Stimulated activated CD8-positive, alpha-beta memory T cell treated with anti-CD3 and anti-CD28 coated beads, Interleukin-2, amount 100 ng/mL, for 1 hour (primary cell): ENCODE data around the gene CEP20.

Experiments used
- DNase-seq, 2 donors: peaks; one replicate each; pipeline ENCODE4 v3.0.0-alpha.2; 2020; ENCODE audit warnings: low read depth in 2 of 2

Gene CEP20

GRCh38 chr16:15897834-15898254 lies 9.4 kb upstream of the CEP20 start:
- no peak for DNase-seq

GRCh38 chr16:15897121-15897780 lies 8.8 kb upstream of the CEP20 start:
- no peak for DNase-seq

GRCh38 chr16:15894571-15895374 lies 6.4 kb upstream of the CEP20 start:
- DNase-seq = no peak

GRCh38 chr16:15891508-15891907 lies 3.1 kb upstream of the CEP20 start:
- DNase-seq = no peak

- no peak for DNase-seq
Observed at GRCh38 chr16:15887283-15887682, 1.1 kb downstream of the CEP20 start.

- no peak for DNase-seq
Observed at GRCh38 chr16:15886078-15886477, 2.3 kb downstream of the CEP20 start.

GRCh38 chr16:15885560-15886001 lies 2.8 kb downstream of the CEP20 start:
- DNase-seq = no peak

GRCh38 chr16:15882563-15882962 lies 5.8 kb downstream of the CEP20 start:
- no peak for DNase-seq

GRCh38 chr16:15881794-15882379 lies 6.5 kb downstream of the CEP20 start:
- no peak for DNase-seq

- no peak for DNase-seq
Observed at GRCh38 chr16:15880434-15881308, 7.7 kb downstream of the CEP20 start.

GRCh38 chr16:15879255-15879811 lies 9.1 kb downstream of the CEP20 start:
- no peak for DNase-seq

GRCh38 chr16:15876503-15876902 lies 11.9 kb downstream of the CEP20 start:
- no peak for DNase-seq

GRCh38 chr16:15874745-15875314 lies 13.6 kb downstream of the CEP20 start:
- DNase-seq = no peak

- DNase-seq = no peak
Observed at GRCh38 chr16:15873737-15874136, 14.7 kb downstream of the CEP20 start.

GRCh38 chr16:15873301-15873700 lies 15.1 kb downstream of the CEP20 start:
- no peak for DNase-seq

- DNase-seq = no peak
Observed at GRCh38 chr16:15870011-15870410, 18.4 kb downstream of the CEP20 start.

GRCh38 chr16:15866451-15866850 lies 22.0 kb downstream of the CEP20 start:
- DNase-seq = no peak

- DNase-seq = no peak
Observed at GRCh38 chr16:15865742-15866141, 22.7 kb downstream of the CEP20 start.

GRCh38 chr16:15864939-15865338 lies 23.5 kb downstream of the CEP20 start:
- DNase-seq = no peak

- no peak for DNase-seq
Observed at GRCh38 chr16:15861996-15862395, 26.4 kb downstream of the CEP20 start.
